ENCODE data around the gene KCNAB1.

DNA sequence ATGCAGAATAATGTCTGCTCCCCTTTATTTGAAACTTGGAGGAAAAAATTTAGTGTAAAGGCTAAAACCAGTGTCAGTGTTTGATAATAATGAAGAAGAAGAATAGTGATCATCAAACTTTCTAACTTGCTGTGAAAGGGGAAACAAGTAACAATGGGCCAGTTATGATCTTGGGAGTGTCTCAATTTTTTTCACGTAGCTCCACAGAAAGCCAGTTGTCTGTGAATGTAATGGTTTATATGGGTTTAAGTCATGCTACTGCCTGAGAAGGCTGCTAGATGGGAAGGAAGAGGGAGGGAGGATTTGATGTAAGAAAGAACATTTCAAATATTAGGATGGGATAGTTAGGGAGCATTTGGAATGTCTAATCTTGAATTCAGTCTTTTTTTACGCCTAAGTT lies 455.7 kb downstream of the KCNAB1 start:
- TF ChIP-seq, protein P1, sequence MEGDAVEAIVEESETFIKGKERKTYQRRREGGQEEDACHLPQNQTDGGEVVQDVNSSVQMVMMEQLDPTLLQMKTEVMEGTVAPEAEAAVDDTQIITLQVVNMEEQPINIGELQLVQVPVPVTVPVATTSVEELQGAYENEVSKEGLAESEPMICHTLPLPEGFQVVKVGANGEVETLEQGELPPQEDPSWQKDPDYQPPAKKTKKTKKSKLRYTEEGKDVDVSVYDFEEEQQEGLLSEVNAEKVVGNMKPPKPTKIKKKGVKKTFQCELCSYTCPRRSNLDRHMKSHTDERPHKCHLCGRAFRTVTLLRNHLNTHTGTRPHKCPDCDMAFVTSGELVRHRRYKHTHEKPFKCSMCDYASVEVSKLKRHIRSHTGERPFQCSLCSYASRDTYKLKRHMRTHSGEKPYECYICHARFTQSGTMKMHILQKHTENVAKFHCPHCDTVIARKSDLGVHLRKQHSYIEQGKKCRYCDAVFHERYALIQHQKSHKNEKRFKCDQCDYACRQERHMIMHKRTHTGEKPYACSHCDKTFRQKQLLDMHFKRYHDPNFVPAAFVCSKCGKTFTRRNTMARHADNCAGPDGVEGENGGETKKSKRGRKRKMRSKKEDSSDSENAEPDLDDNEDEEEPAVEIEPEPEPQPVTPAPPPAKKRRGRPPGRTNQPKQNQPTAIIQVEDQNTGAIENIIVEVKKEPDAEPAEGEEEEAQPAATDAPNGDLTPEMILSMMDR (IDR thresholded peaks at IDR 0.05; ENCODE audit: low read length): no peak
- no peak for TF ChIP-seq EZH2phosphoT487 (IDR thresholded peaks at IDR 0.05; ENCODE audit: low read length)
